ENCODE data around the gene OR6Q1. TPM values are rescaled to one million over a fixed set of nuclear protein-coding genes. Genes with fewer than 3 reads are reported as not detected.

OR6Q1 gene
- total RNA-seq, 1 donor from 2014 or later: not detected

GRCh38 chr11:58034471-58034870 is 3.7 kb downstream of the OR6Q1 start:
- DNase-seq (ENCODE audit: extremely low spot score, unreplicated experiment): no peak
- H3K4me1 Mint-ChIP-seq (ENCODE audit: unreplicated experiment): no peaks in the 10 kb centered on the region
- no peaks in the 10 kb centered on the region for H3K27me3 Mint-ChIP-seq (ENCODE audit: unreplicated experiment)
- H3K36me3 Mint-ChIP-seq (ENCODE audit: unreplicated experiment): no peaks in the 10 kb centered on the region
- peaks cover 19% of the 10 kb centered on the region for H3K9me3 Mint-ChIP-seq (ENCODE audit: unreplicated experiment)
- TF ChIP-seq CTCF (IDR thresholded peaks at IDR 0.05): no peak
- H3K4me3 Mint-ChIP-seq (ENCODE audit: unreplicated experiment): no peak overlapping the region
- H3K27ac Mint-ChIP-seq (ENCODE audit: unreplicated experiment): no peak overlapping the region

GRCh38 chr11:58039589-58039988 is 8.8 kb downstream of the OR6Q1 start:
- H3K4me3 Mint-ChIP-seq (ENCODE audit: unreplicated experiment): no peak overlapping the region
- no peak for DNase-seq (ENCODE audit: extremely low spot score, unreplicated experiment)
- no peak for TF ChIP-seq CTCF (IDR thresholded peaks at IDR 0.05)
- H3K4me1 Mint-ChIP-seq (ENCODE audit: unreplicated experiment): no peaks in the 10 kb centered on the region
- peaks cover 22% of the 10 kb centered on the region for H3K9me3 Mint-ChIP-seq (ENCODE audit: unreplicated experiment)
- H3K27me3 Mint-ChIP-seq (ENCODE audit: unreplicated experiment): no peaks in the 10 kb centered on the region
- H3K27ac Mint-ChIP-seq (ENCODE audit: unreplicated experiment): no peak overlapping the region
- H3K36me3 Mint-ChIP-seq (ENCODE audit: unreplicated experiment): no peaks in the 10 kb centered on the region

- H3K4me3 Mint-ChIP-seq (ENCODE audit: unreplicated experiment): no peak overlapping the region
- H3K27me3 Mint-ChIP-seq (ENCODE audit: unreplicated experiment): no peaks in the 10 kb centered on the region
- no peak overlapping the region for H3K27ac Mint-ChIP-seq (ENCODE audit: unreplicated experiment)
- H3K9me3 Mint-ChIP-seq (ENCODE audit: unreplicated experiment): peaks cover 11% of the 10 kb centered on the region
- no peak for DNase-seq (ENCODE audit: extremely low spot score, unreplicated experiment)
- no peak for TF ChIP-seq CTCF (IDR thresholded peaks at IDR 0.05)
- no peaks in the 10 kb centered on the region for H3K4me1 Mint-ChIP-seq (ENCODE audit: unreplicated experiment)
- no peaks in the 10 kb centered on the region for H3K36me3 Mint-ChIP-seq (ENCODE audit: unreplicated experiment)
Measured at GRCh38 chr11:58043379-58043778, 12.6 kb downstream of the OR6Q1 start.

- no peaks in the 10 kb centered on the region for H3K4me1 Mint-ChIP-seq (ENCODE audit: unreplicated experiment)
- peaks cover 8% of the 10 kb centered on the region for H3K9me3 Mint-ChIP-seq (ENCODE audit: unreplicated experiment)
- no peaks in the 10 kb centered on the region for H3K36me3 Mint-ChIP-seq (ENCODE audit: unreplicated experiment)
- H3K4me3 Mint-ChIP-seq (ENCODE audit: unreplicated experiment): no peak overlapping the region
- H3K27me3 Mint-ChIP-seq (ENCODE audit: unreplicated experiment): no peaks in the 10 kb centered on the region
- no peak overlapping the region for H3K27ac Mint-ChIP-seq (ENCODE audit: unreplicated experiment)
- TF ChIP-seq CTCF (IDR thresholded peaks at IDR 0.05): no peak
- no peak for DNase-seq (ENCODE audit: extremely low spot score, unreplicated experiment)
Measured at GRCh38 chr11:58046231-58046630, 15.5 kb downstream of the OR6Q1 start.

- Mint-ChIP-seq H3K36me3 (ENCODE audit: unreplicated experiment) (no peaks in the 10 kb centered on the region), H3K27me3 (ENCODE audit: unreplicated experiment) (no peaks in the 10 kb centered on the region), H3K9me3 (ENCODE audit: unreplicated experiment) (peaks cover 8% of the 10 kb centered on the region), H3K4me3 (ENCODE audit: unreplicated experiment) (no peak overlapping the region), H3K4me1 (ENCODE audit: unreplicated experiment) (no peaks in the 10 kb centered on the region), H3K27ac (ENCODE audit: unreplicated experiment) (no peak overlapping the region)
- TF ChIP-seq CTCF (IDR thresholded peaks at IDR 0.05): no peak
- no peak for DNase-seq (ENCODE audit: extremely low spot score, unreplicated experiment)
Measured at GRCh38 chr11:58047818-58048217, 17.1 kb downstream of the OR6Q1 start.
